Lower leg skin (tissue), 3 donors: ENCODE data around the gene NKD2.

Experiments used
- CTCF ChIP-seq, 3 donors: fragments of 450-650 bp; IDR thresholded peaks; one replicate each; pipeline ENCODE4 v1.5.1; 2016; ENCODE audit warnings: antibody characterized with exemption in 3 of 3, mild to moderate bottlenecking in 3 of 3, moderate library complexity in 2 of 3
- POLR2A ChIP-seq, 2 donors: fragments of 450-650 bp; IDR thresholded peaks; one replicate each; pipeline ENCODE4 v1.6.1; 2016 to 2017; ENCODE audit warnings: antibody characterized with exemption in 2 of 2, mild to moderate bottlenecking in 1 of 2, moderate library complexity in 1 of 2

DNA sequence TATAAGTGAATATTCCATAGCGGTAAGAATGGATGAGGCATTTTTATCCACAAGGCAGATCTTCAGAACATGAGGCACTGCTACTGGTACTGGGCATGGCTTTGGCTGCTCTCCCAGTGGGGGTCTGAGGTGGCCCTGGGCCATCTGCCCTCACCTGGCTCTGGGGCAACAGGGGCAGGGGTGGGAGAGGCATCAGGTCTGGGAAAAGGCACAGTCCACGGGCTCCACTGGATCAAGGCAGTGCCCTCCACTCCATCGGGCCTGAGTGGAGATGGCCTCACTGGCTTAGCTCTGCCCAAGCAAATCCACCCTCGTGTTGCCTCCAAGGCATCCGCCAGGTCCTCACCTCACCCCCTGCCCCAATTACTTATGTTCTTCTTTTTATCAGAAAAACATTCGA lies 10.9 kb upstream of the NKD2 start:
- TF ChIP-seq POLR2A (IDR thresholded peaks at IDR 0.05), result no peak
- TF ChIP-seq CTCF (IDR thresholded peaks at IDR 0.05), result no peak
